OCI-LY3 (cell line): ENCODE data around the gene IPO11.

Experiments
- CTCF ChIP-seq: fragments of 200-600, 300-600 bp; sonication (generic); IDR thresholded peaks from 2 replicates; pipeline ENCODE4 v1.5.1; 2014; ENCODE audit warnings: antibody characterized with exemption, low read length, low read depth
- EZH2phosphoT487 ChIP-seq: fragments of 200-600 bp; shearing (Covaris generic); IDR thresholded peaks from 2 replicates; pipeline ENCODE4 v1.6.1; 2018; ENCODE audit warnings: antibody characterized with exemption, mixed run types, low read depth

- TF ChIP-seq CTCF (no peak), EZH2phosphoT487 (no peak)
Observed at GRCh38 chr5:62461561-62461960, 49.0 kb downstream of the IPO11 start.
